ENCODE measurements around the gene NXN. TPM values are rescaled to one million over a fixed set of nuclear protein-coding genes. Genes with fewer than 3 reads are reported as not detected.

The NXN gene
- total and polyA plus RNA-seq, 2 experiments from 2014 or later = 8.0 to 41.9 TPM

- no peak for TF ChIP-seq EZH2 (IDR thresholded peaks at IDR 0.05; ENCODE audit: insufficient read depth, poor library complexity, severe bottlenecking)
- TF ChIP-seq EZH2phosphoT487 (IDR thresholded peaks at IDR 0.05; ENCODE audit: insufficient read depth, low read depth) = no peak
- Histone ChIP-seq H3F3A (ENCODE audit: insufficient read depth) (peaks cover 21% of the 10 kb centered on the region), H3K27me3 (replicated peaks; ENCODE audit: insufficient read depth) (no peaks in the 10 kb centered on the region), H3K4me2 (ENCODE audit: unreplicated experiment) (no peak overlapping the region), H3K9ac (no peak overlapping the region), H3K9me2 (ENCODE audit: insufficient read depth) (no peaks in the 10 kb centered on the region), H3K9me3 (ENCODE audit: low read depth) (no peaks in the 10 kb centered on the region), H4K20me1 (ENCODE audit: insufficient read depth) (no peaks in the 10 kb centered on the region), H3K27ac (no peak overlapping the region), H2AFZ (no peak overlapping the region), H3K36me3 (ENCODE audit: low read depth) (no peaks in the 10 kb centered on the region), H3K4me1 (ENCODE audit: insufficient read depth) (peaks cover 18% of the 10 kb centered on the region), H3K4me3 (no peak overlapping the region), H3K79me2 (ENCODE audit: insufficient read depth) (peaks cover 50% of the 10 kb centered on the region)
- in situ Hi-C loops (cut with MboI) = no loop called here
- WGBS, 2 experiments (ENCODE audit: low coverage in 1 of 2, low lambda C conversion rate in 2 of 2, missing lambda C conversion rate in 2 of 2) = 89 to 94% methylated on average over 10 of the region's 10 CpGs
- no peak for DNase-seq
Measured at GRCh38 chr17:852349-852748, 127.2 kb downstream of the NXN start.

GRCh38 chr17:851924-852323, 127.7 kb downstream of the NXN start:
- Histone ChIP-seq H3K9ac (no peak overlapping the region), H3K4me3 (no peak overlapping the region), H3K27me3 (replicated peaks; ENCODE audit: insufficient read depth) (no peaks in the 10 kb centered on the region), H3K27ac (peak overlapping the region; percentile 93; the same call in 1 of the 2 replicates), H3K9me2 (ENCODE audit: insufficient read depth) (no peaks in the 10 kb centered on the region), H3K4me1 (ENCODE audit: insufficient read depth) (peaks cover 18% of the 10 kb centered on the region), H3K79me2 (ENCODE audit: insufficient read depth) (peaks cover 49% of the 10 kb centered on the region), H3F3A (ENCODE audit: insufficient read depth) (peaks cover 21% of the 10 kb centered on the region), H3K36me3 (ENCODE audit: low read depth) (no peaks in the 10 kb centered on the region), H3K4me2 (ENCODE audit: unreplicated experiment) (no peak overlapping the region), H2AFZ (no peak overlapping the region), H4K20me1 (ENCODE audit: insufficient read depth) (no peaks in the 10 kb centered on the region), H3K9me3 (ENCODE audit: low read depth) (no peaks in the 10 kb centered on the region)
- no peak for DNase-seq
- no peak for TF ChIP-seq EZH2phosphoT487 (IDR thresholded peaks at IDR 0.05; ENCODE audit: insufficient read depth, low read depth)
- no peak for TF ChIP-seq EZH2 (IDR thresholded peaks at IDR 0.05; ENCODE audit: insufficient read depth, poor library complexity, severe bottlenecking)
- in situ Hi-C loops (cut with MboI) = no loop called here
- 91 to 94% methylated on average over 13 of the region's 13 CpGs for WGBS, 2 experiments (ENCODE audit: low coverage in 1 of 2, low lambda C conversion rate in 2 of 2, missing lambda C conversion rate in 2 of 2)

GRCh38 chr17:850851-851763, 128.5 kb downstream of the NXN start:
- DNase-seq = peak; percentile 90
- Histone ChIP-seq H2AFZ (peak overlapping the region; percentile 82), H3K9me2 (ENCODE audit: insufficient read depth) (no peaks in the 10 kb centered on the region), H3K9me3 (ENCODE audit: low read depth) (no peaks in the 10 kb centered on the region), H3K4me2 (ENCODE audit: unreplicated experiment) (peak overlapping the region; percentile 93), H3K79me2 (ENCODE audit: insufficient read depth) (peaks cover 42% of the 10 kb centered on the region), H3K4me1 (ENCODE audit: insufficient read depth) (peaks cover 21% of the 10 kb centered on the region), H3K27ac (peak overlapping the region; percentile 93), H4K20me1 (ENCODE audit: insufficient read depth) (no peaks in the 10 kb centered on the region), H3K9ac (peak overlapping the region; percentile 88), H3K27me3 (replicated peaks; ENCODE audit: insufficient read depth) (no peaks in the 10 kb centered on the region), H3K4me3 (peak overlapping the region; percentile 68), H3F3A (ENCODE audit: insufficient read depth) (peaks cover 21% of the 10 kb centered on the region), H3K36me3 (ENCODE audit: low read depth) (no peaks in the 10 kb centered on the region)
- in situ Hi-C loops (cut with MboI) = no loop called here
- WGBS, 2 experiments (ENCODE audit: low coverage in 1 of 2, low lambda C conversion rate in 2 of 2, missing lambda C conversion rate in 2 of 2) = 17 to 20% methylated on average over 30 of the region's 30 CpGs
- TF ChIP-seq EZH2 (IDR thresholded peaks at IDR 0.05; ENCODE audit: insufficient read depth, poor library complexity, severe bottlenecking) = no peak

GRCh38 chr17:850086-850850, 129.3 kb downstream of the NXN start:
- in situ Hi-C loops (cut with MboI) = no loop called here
- H3K4me1 ChIP-seq (ENCODE audit: insufficient read depth) = peaks cover 21% of the 10 kb centered on the region
- peak overlapping the region; percentile 93 for H3K4me2 ChIP-seq (ENCODE audit: unreplicated experiment)
- H4K20me1 ChIP-seq (ENCODE audit: insufficient read depth) = no peaks in the 10 kb centered on the region
- H3K79me2 ChIP-seq (ENCODE audit: insufficient read depth) = peaks cover 50% of the 10 kb centered on the region
- H3K9me3 ChIP-seq (ENCODE audit: low read depth) = no peaks in the 10 kb centered on the region
- no peak for DNase-seq
- H3K27me3 ChIP-seq (replicated peaks; ENCODE audit: insufficient read depth) = no peaks in the 10 kb centered on the region
- H3K9ac ChIP-seq = peak overlapping the region; percentile 88
- H3K9me2 ChIP-seq (ENCODE audit: insufficient read depth) = no peaks in the 10 kb centered on the region
- H3F3A ChIP-seq (ENCODE audit: insufficient read depth) = peaks cover 21% of the 10 kb centered on the region
- H2AFZ ChIP-seq = peak overlapping the region; percentile 82
- no peaks in the 10 kb centered on the region for H3K36me3 ChIP-seq (ENCODE audit: low read depth)
- WGBS, 2 experiments (ENCODE audit: low coverage in 1 of 2, low lambda C conversion rate in 2 of 2, missing lambda C conversion rate in 2 of 2) = 73 to 74% methylated on average over 21 to 25 of the region's 25 CpGs
- H3K4me3 ChIP-seq = peak overlapping the region; percentile 68
- H3K27ac ChIP-seq = peak overlapping the region; percentile 93
- no peak for TF ChIP-seq EZH2phosphoT487 (IDR thresholded peaks at IDR 0.05; ENCODE audit: insufficient read depth, low read depth)
- no peak for TF ChIP-seq EZH2 (IDR thresholded peaks at IDR 0.05; ENCODE audit: insufficient read depth, poor library complexity, severe bottlenecking)

All from GM23248 (cell line).